ENCODE measurements around the gene PRR20G. TPM values are rescaled to one million over a fixed set of nuclear protein-coding genes. Genes with fewer than 3 reads are reported as not detected.

Gene PRR20G
- total RNA-seq, 2 donors from 2014 or later = 5.1 TPM; not detected in 1

DNA sequence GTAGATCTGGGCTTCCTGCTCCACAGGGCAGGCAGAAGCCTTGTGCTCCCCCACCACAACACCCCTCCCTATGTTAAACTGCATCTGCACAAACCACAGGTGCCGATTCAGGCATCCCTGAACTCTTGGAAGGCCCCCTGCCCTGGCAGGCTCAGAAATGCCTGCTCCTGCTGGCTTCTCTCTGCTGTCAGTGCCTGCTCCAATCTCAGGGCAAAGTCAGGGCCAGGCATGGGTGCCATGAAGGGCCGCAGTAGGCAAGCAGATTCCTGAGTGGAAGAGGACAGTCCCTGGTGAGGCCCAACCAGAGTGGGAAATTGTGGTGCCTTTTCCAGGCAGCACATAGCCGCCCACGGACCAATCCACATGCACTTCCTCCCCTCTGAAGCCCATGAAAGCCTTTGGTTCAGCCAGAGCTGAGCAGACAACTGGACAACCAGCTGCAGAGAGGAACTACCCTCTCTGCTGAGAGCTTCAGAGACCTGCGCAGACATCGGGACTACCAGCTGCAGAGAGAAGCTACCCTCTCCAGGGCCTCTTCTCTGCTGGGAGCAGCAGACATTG lies 13.6 kb downstream of the PRR20G start:
- Histone ChIP-seq H3K4me3 (no peak overlapping the region), H3K9me3 (no peaks in the 10 kb centered on the region), H3K27me3 (replicated peaks; ENCODE audit: insufficient read depth) (no peaks in the 10 kb centered on the region), H3K27ac (no peak overlapping the region), H3K4me1 (replicated peaks) (no peaks in the 10 kb centered on the region), H3K36me3 (no peaks in the 10 kb centered on the region)
- 78% methylated on average over 6 of the region's 6 CpGs for WGBS
- intact Hi-C loops (cut with DNase I) = no loop called here
- TF ChIP-seq POLR2AphosphoS5 (IDR thresholded peaks at IDR 0.05) = no peak
- TF ChIP-seq, protein P1, sequence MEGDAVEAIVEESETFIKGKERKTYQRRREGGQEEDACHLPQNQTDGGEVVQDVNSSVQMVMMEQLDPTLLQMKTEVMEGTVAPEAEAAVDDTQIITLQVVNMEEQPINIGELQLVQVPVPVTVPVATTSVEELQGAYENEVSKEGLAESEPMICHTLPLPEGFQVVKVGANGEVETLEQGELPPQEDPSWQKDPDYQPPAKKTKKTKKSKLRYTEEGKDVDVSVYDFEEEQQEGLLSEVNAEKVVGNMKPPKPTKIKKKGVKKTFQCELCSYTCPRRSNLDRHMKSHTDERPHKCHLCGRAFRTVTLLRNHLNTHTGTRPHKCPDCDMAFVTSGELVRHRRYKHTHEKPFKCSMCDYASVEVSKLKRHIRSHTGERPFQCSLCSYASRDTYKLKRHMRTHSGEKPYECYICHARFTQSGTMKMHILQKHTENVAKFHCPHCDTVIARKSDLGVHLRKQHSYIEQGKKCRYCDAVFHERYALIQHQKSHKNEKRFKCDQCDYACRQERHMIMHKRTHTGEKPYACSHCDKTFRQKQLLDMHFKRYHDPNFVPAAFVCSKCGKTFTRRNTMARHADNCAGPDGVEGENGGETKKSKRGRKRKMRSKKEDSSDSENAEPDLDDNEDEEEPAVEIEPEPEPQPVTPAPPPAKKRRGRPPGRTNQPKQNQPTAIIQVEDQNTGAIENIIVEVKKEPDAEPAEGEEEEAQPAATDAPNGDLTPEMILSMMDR (IDR thresholded peaks at IDR 0.05) = no peak
- no peak for TF ChIP-seq POLR2A (IDR thresholded peaks at IDR 0.05)
- no peak for DNase-seq (ENCODE audit: low spot score)

DNA sequence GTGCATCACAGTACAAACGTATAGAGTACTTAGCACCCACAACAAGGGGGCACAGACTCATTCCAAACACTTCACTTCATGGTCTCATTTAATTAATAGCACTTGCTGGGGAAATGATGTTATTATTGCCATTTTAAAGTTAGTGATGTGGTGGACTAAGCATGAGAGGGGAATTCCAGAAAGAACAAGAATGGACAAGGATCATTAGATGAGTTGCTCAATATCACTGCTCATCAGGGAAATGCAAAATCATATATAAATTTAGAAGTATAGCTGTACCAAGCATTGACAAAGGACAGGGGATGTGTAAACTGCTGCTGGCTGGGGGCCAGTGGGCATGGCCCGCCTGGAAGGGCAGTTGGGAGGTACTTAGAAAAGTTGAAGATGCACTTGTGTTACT lies 14.6 kb downstream of the PRR20G start:
- Histone ChIP-seq H3K4me3 (no peak overlapping the region), H3K4me1 (replicated peaks) (no peaks in the 10 kb centered on the region), H3K27ac (no peak overlapping the region), H3K36me3 (no peaks in the 10 kb centered on the region), H3K27me3 (replicated peaks; ENCODE audit: insufficient read depth) (no peaks in the 10 kb centered on the region), H3K9me3 (no peaks in the 10 kb centered on the region)
- intact Hi-C loops (cut with DNase I) = no loop called here
- TF ChIP-seq POLR2AphosphoS5 (IDR thresholded peaks at IDR 0.05) = no peak
- TF ChIP-seq, protein P1 (IDR thresholded peaks at IDR 0.05) = no peak
- DNase-seq (ENCODE audit: low spot score) = no peak
- 60% methylated on average over 2 of the region's 2 CpGs for WGBS

DNA sequence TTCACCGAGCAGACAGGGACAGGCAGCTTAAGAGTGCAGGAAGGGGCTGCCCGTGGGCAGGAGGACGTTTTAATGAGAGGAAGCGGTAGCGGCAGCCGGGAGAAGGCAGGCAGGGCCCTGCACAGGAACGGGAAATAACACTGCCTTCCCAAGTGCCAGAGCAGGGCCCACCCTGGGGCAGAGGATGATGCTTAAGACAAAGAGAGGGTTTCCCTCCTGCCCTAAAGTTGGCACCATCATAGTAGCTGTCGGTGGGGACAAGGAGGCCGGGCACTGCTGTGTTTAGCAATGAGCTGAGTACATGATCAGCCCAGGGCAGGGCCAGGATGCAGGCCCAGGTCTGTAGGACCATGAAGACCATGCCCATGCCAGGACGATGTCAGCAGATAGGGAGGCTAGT lies 21.7 kb downstream of the PRR20G start:
- Histone ChIP-seq H3K27ac (no peak overlapping the region), H3K9me3 (no peaks in the 10 kb centered on the region), H3K36me3 (no peaks in the 10 kb centered on the region), H3K27me3 (replicated peaks; ENCODE audit: insufficient read depth) (no peaks in the 10 kb centered on the region), H3K4me3 (no peak overlapping the region), H3K4me1 (replicated peaks) (no peaks in the 10 kb centered on the region)
- DNase-seq (ENCODE audit: low spot score) = no peak
- 61% methylated on average over 10 of the region's 10 CpGs for WGBS
- TF ChIP-seq POLR2AphosphoS5 (IDR thresholded peaks at IDR 0.05) (no peak), POLR2A (IDR thresholded peaks at IDR 0.05) (no peak)
- TF ChIP-seq, protein P1 (IDR thresholded peaks at IDR 0.05) = no peak
- intact Hi-C loops (cut with DNase I) = no loop called here

DNA sequence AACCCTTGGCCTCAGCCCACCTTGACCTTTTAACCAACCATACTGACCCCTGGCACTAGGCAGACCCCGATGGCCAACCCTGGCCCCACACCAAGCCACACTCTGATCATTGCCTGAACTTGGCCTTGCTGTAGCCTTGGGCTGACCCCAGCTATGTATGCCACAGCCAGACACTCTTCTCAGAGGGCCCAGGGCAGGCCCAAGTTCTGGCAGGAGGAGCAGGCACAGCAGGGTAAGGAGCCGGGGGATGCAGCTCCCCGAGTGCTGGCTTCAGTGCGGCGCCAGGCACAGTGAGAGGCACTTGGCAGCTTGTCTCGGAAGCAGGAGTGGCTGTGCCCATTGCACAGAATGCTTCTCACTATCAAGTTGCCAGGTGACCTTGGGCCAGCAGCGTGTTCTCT lies 22.3 kb downstream of the PRR20G start:
- no peak overlapping the region for H3K4me3 ChIP-seq
- intact Hi-C loops (cut with DNase I) = no loop called here
- no peaks in the 10 kb centered on the region for H3K36me3 ChIP-seq
- no peaks in the 10 kb centered on the region for H3K9me3 ChIP-seq
- H3K4me1 ChIP-seq (replicated peaks) = no peaks in the 10 kb centered on the region
- H3K27me3 ChIP-seq (replicated peaks; ENCODE audit: insufficient read depth) = no peaks in the 10 kb centered on the region
- H3K27ac ChIP-seq = no peak overlapping the region
- DNase-seq (ENCODE audit: low spot score) = no peak
- 87% methylated on average over 6 of the region's 7 CpGs for WGBS
- TF ChIP-seq, protein P1 (IDR thresholded peaks at IDR 0.05) = no peak
- TF ChIP-seq POLR2A (IDR thresholded peaks at IDR 0.05) = no peak
- TF ChIP-seq POLR2AphosphoS5 (IDR thresholded peaks at IDR 0.05) = no peak

DNA sequence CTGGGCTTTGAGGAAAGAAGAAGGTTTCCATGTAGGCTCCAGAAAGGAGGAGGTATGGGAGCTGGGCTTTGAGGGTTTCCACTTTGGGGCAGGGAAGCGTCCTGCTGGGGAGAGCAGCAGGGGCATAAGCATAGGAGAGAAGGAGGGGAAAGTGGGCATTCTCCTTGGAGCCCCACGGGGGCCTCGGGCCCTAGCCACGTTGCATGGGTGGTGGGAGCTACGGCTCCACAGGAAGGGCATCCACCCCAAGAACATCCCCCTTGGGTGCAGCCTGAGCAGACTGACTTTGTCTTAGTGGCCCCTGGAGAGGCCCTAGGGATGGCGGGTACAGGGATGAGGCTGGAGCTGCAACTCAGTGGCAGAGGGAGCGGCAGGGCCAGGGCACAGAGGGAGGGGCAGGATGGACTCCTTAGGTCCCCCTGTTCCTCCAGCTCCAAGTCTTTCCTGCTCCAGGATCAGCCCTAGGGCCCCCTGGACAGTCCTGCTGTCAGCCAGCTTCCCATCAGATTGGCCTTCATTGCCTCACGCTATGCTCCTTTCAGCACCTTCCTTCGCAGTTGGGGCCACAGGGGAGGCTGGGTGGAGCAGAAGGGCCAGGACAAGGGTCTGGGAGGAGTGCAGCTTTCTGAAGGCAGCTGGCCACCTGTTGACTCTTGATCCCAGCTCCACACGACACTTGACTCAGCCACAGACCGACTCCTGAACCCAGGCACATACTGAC lies 22.9 kb downstream of the PRR20G start:
- no peaks in the 10 kb centered on the region for H3K9me3 ChIP-seq
- H3K4me1 ChIP-seq (replicated peaks) = no peaks in the 10 kb centered on the region
- H3K4me3 ChIP-seq = no peak overlapping the region
- DNase-seq (ENCODE audit: low spot score) = no peak
- intact Hi-C loops (cut with DNase I) = no loop called here
- WGBS = 91% methylated on average over 10 of the region's 11 CpGs
- H3K36me3 ChIP-seq = no peaks in the 10 kb centered on the region
- H3K27ac ChIP-seq = no peak overlapping the region
- H3K27me3 ChIP-seq (replicated peaks; ENCODE audit: insufficient read depth) = no peaks in the 10 kb centered on the region
- TF ChIP-seq POLR2AphosphoS5 (IDR thresholded peaks at IDR 0.05) (no peak), POLR2A (IDR thresholded peaks at IDR 0.05) (no peak)
- TF ChIP-seq, protein P1 (IDR thresholded peaks at IDR 0.05) = no peak
